22Rv1 (cell line): ENCODE measurements around the gene DOCK8.

ENCODE experiments used
- ZFX ChIP-seq: fragments of 450-650 bp; IDR thresholded peaks from 2 replicates; pipeline ENCODE4 v1.6.1; 2017; ENCODE audit warnings: antibody characterized with exemption, borderline replicate concordance
- TF ChIP-seq, protein P1 (sequence below): fragments of 450-650 bp; IDR thresholded peaks from 2 replicates; pipeline ENCODE4 v1.5.1; 2017; ENCODE audit warnings: mild to moderate bottlenecking

DNA sequence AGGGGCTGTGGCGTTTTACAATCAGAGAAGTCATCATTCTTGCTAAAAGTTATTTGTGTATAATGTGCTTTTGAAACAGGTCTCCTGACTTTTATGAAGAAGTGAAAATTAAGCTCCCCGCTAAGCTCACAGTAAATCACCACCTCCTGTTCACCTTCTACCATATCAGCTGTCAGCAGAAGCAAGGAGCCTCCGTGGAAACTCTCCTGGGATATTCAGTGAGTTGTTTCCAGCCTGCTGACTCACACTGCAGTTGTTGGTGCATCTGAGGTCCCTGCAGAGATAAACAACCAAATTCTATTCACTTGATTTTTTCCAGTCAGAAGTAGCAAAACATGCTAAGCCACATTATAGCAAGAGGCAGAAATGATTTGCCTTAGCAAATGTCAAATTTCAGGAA is 156.7 kb downstream of the DOCK8 start:
- TF ChIP-seq, protein P1, sequence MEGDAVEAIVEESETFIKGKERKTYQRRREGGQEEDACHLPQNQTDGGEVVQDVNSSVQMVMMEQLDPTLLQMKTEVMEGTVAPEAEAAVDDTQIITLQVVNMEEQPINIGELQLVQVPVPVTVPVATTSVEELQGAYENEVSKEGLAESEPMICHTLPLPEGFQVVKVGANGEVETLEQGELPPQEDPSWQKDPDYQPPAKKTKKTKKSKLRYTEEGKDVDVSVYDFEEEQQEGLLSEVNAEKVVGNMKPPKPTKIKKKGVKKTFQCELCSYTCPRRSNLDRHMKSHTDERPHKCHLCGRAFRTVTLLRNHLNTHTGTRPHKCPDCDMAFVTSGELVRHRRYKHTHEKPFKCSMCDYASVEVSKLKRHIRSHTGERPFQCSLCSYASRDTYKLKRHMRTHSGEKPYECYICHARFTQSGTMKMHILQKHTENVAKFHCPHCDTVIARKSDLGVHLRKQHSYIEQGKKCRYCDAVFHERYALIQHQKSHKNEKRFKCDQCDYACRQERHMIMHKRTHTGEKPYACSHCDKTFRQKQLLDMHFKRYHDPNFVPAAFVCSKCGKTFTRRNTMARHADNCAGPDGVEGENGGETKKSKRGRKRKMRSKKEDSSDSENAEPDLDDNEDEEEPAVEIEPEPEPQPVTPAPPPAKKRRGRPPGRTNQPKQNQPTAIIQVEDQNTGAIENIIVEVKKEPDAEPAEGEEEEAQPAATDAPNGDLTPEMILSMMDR = no peak
- no peak for TF ChIP-seq ZFX
